ENCODE data around the gene SFXN5. TPM values are rescaled to one million over a fixed set of nuclear protein-coding genes. Genes with fewer than 3 reads are reported as not detected.

The SFXN5 gene
- total RNA-seq, 1 donor from 2014 or later = 29.8 TPM

DNA sequence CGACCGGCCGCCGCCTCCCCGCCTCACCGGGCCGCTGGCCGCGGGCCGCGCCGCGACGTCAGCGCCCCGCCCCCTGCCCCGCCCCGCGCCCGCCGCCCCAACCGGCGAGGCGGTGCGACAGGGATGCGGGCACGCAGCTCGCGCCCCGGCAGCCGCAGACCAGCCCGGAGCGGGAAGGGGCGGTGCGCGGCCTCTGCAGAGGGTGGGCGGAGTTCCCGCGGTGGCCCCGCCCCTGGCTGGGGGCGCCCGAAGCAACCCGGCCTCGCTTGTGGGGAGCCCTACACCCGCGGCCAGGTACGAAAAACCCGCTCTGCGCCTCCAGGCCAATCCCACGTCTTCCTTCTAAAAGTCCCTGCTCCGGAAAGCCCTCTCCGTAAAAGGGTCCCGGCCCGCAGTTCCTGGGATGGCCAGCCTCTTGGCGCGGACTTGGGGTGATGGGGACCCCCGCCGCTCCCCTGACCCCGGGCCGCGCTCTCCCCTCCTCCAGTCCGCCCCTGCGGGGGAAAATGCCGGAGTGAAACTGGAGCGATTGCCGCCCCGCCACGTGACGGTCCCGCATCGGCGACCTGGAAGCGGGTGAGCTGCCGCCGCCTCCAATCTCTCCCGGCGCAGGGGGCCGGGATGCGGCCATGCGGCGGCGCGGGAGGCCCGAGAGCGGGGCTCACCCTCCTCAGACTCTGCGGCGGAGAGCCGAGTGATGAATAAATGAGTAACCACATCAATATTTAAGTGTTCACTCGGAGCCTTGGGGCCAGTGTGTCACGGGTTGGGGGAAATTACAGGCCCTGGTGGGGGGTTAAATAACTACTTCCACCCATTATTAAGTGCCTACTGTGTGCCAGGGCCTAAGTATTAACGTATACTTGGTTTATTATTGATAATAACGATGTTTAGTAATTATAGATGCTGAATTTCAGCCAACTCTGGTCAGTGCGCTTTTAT is 41.7 kb upstream of the SFXN5 start, which contains the start of gene RAB11FIP5:
TSS of gene RAB11FIP5 (minus strand) at position 36 of the 942 bp plus-strand sequence. CDS start 171 bp downstream, outside the sequence.
- Mint-ChIP-seq H3K4me3 (ENCODE audit: unreplicated experiment) (peak within 1 kb of the TSS; percentile 92), H3K27ac (ENCODE audit: unreplicated experiment) (peak within 1 kb of the TSS; percentile 84), H3K27me3 (ENCODE audit: unreplicated experiment) (peaks cover 9% of the 10 kb centered on the region), H3K9me3 (ENCODE audit: unreplicated experiment) (no peaks in the 10 kb centered on the region), H3K36me3 (ENCODE audit: low read depth, unreplicated experiment) (peaks cover 4% of the 10 kb centered on the region), H3K4me1 (ENCODE audit: unreplicated experiment) (peaks cover 25% of the 10 kb centered on the region)
- TF ChIP-seq, protein P1, sequence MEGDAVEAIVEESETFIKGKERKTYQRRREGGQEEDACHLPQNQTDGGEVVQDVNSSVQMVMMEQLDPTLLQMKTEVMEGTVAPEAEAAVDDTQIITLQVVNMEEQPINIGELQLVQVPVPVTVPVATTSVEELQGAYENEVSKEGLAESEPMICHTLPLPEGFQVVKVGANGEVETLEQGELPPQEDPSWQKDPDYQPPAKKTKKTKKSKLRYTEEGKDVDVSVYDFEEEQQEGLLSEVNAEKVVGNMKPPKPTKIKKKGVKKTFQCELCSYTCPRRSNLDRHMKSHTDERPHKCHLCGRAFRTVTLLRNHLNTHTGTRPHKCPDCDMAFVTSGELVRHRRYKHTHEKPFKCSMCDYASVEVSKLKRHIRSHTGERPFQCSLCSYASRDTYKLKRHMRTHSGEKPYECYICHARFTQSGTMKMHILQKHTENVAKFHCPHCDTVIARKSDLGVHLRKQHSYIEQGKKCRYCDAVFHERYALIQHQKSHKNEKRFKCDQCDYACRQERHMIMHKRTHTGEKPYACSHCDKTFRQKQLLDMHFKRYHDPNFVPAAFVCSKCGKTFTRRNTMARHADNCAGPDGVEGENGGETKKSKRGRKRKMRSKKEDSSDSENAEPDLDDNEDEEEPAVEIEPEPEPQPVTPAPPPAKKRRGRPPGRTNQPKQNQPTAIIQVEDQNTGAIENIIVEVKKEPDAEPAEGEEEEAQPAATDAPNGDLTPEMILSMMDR (IDR thresholded peaks at IDR 0.05; ENCODE audit: unreplicated experiment) = no peak
- peak; percentile 74 for DNase-seq (ENCODE audit: low spot score)

DNA sequence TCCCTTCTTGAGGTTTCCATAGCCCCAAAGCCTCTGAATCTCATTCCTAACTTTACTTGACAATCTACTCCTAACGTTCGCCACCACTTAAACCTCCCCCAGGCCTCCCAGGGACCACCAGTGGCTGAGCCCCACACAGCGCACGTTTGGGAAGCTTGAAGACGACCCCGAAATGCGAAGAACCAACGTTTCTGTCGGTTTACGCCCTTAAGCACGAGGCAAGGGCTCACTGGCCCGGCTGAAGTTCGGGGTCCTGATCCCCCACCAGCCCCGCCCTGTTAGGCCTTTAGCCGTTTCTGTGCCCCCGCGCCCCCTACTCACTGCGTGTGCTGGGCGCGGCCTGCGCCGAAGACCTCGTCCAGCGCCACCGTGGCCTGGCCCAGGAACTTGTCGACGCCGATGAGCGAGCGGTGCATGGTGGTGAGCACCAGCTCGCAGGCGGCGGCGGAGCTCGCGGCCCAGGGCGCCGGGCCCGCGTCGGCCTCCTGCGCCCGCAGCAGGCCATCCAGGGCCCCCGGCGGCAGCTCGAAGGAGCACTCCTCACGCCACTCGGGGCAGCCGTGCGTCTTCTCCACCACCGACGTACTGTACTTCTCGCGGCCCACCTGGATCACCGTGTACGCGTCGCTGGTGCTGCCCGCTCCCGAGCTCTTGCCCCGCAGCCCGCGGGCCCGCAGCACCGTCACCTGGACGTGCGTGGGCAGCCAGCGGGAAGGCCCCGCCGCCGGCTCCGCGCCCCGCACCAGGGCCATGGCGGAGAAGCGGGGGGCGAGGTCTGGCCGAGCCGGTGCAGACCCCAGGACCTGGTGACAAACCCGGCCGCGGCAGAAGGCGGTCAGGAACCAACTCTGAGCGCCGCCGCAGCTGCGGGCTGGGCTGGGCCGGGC is 40.8 kb upstream of the SFXN5 start:
- TF ChIP-seq, protein P1 (IDR thresholded peaks at IDR 0.05; ENCODE audit: unreplicated experiment) = no peak
- Mint-ChIP-seq H3K27me3 (ENCODE audit: unreplicated experiment) (peaks cover 11% of the 10 kb centered on the region), H3K9me3 (ENCODE audit: unreplicated experiment) (no peaks in the 10 kb centered on the region), H3K4me3 (ENCODE audit: unreplicated experiment) (peak overlapping the region; percentile 92), H3K4me1 (ENCODE audit: unreplicated experiment) (peaks cover 25% of the 10 kb centered on the region), H3K27ac (ENCODE audit: unreplicated experiment) (peak overlapping the region; percentile 84), H3K36me3 (ENCODE audit: low read depth, unreplicated experiment) (peaks cover 7% of the 10 kb centered on the region)
- peak; percentile 51 for DNase-seq (ENCODE audit: low spot score)

DNA sequence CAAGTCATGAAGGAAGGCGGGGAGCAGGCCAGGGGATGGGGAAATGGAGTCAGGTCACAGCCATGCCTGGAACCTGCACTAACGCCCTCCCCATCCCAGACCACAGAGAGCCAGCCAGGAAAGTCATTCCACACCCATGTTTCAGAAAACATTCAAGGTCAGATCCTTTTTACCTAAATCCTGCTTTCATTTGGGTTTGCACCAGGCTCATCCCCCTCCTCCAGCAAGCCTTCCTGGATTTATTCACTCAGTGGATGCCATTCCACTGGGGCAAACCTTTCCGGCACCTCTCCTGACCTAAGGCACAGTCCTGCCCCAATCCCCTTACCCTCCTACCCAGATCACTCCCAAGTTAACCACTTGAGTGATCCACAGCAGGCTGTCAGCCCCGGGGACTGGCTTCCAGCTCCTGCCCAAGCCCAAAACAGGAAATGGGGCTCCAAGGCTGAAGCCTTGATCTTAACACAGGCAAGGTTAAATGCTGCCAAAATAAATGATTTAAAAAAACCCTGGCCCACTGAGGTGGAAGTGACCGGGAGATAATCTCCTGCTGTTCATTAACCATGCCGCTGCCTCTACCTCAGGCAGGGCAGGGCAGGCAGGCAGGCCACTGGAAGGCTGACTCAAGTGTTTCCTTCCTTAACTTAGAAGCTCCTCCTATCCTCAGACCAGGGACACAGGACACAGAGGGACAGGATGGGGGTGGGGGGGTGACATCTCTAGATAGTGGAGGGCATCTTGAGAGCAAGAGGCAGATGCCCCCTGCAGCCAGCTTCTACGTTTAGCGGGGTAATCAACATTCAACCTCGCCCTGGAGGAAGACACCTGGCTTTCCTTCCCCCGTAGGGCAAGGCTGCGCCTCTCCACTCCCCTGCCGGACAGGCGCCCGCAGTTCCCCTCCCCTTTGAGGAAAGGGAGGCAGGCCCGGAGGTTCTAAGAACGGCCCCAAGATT is 39.8 kb upstream of the SFXN5 start:
- peaks cover 7% of the 10 kb centered on the region for H3K27me3 Mint-ChIP-seq (ENCODE audit: unreplicated experiment)
- DNase-seq (ENCODE audit: low spot score) = peak; percentile 36
- peaks cover 7% of the 10 kb centered on the region for H3K36me3 Mint-ChIP-seq (ENCODE audit: low read depth, unreplicated experiment)
- TF ChIP-seq, protein P1 (IDR thresholded peaks at IDR 0.05; ENCODE audit: unreplicated experiment) = no peak
- peak overlapping the region; percentile 92 for H3K4me3 Mint-ChIP-seq (ENCODE audit: unreplicated experiment)
- peaks cover 27% of the 10 kb centered on the region for H3K4me1 Mint-ChIP-seq (ENCODE audit: unreplicated experiment)
- peak overlapping the region; percentile 84 for H3K27ac Mint-ChIP-seq (ENCODE audit: unreplicated experiment)
- H3K9me3 Mint-ChIP-seq (ENCODE audit: unreplicated experiment) = no peaks in the 10 kb centered on the region

DNA sequence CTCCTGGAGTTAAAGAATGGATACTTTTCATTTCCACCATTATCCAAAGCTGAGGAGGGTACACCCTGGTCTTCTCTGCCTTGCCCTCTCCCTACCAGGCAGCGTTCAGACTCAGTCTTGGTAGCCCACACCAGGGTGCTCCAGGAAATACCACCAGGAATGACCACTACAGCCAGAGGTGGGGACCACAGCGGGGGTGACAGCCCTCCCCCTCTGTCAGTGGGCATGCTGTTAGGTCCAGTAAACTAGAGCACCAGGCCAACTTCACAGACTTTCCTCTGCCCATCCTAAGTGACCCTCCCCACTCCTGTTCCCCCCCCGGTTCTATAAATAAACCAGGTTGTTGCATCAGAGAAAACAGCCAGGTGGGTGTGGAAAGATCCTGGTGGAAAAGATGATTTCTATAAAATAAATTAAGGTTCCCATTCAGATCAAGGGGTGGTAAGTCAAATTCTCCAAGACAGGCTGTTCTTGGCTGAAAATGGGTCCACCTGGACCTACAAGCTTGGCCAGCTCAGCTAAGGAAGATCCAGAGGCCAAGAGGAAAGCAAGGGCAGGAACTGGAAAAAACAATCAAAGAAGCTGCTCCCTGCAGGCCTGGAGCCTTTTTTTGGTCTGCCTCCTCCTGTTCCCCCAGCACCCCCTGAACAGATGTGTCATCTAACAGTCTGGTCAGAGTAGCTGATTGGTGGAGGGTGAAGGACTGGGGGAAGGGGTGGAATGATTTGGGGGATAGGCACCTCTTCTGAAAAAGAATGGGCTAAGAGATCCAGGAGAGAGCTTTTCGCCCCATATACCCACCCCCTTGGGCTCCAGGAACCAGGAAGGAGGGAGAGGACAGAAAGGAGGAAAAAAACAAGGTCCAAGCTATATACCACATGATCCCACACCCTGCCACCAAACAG is 38.9 kb upstream of the SFXN5 start:
- H3K27ac Mint-ChIP-seq (ENCODE audit: unreplicated experiment) = peak overlapping the region; percentile 75
- H3K36me3 Mint-ChIP-seq (ENCODE audit: low read depth, unreplicated experiment) = peaks cover 13% of the 10 kb centered on the region
- DNase-seq (ENCODE audit: low spot score) = no peak
- TF ChIP-seq, protein P1 (IDR thresholded peaks at IDR 0.05; ENCODE audit: unreplicated experiment) = no peak
- H3K9me3 Mint-ChIP-seq (ENCODE audit: unreplicated experiment) = no peaks in the 10 kb centered on the region
- peaks cover 27% of the 10 kb centered on the region for H3K4me1 Mint-ChIP-seq (ENCODE audit: unreplicated experiment)
- H3K27me3 Mint-ChIP-seq (ENCODE audit: unreplicated experiment) = peaks cover 11% of the 10 kb centered on the region
- H3K4me3 Mint-ChIP-seq (ENCODE audit: unreplicated experiment) = peak overlapping the region; percentile 92
